NCI-H345 (cell line): ENCODE results near the gene DHRS3.
"Not testable (repeated sequence)": the region's sequence is repeated elsewhere in the genome, so short reads cannot be mapped to it uniquely, and the experiment has no call there.

ENCODE experiments used
- DNase-seq: peaks from one replicate; lab custom pipeline; 2025; lab: John Stamatoyannopoulos, UW

The DHRS3 gene

DNA sequence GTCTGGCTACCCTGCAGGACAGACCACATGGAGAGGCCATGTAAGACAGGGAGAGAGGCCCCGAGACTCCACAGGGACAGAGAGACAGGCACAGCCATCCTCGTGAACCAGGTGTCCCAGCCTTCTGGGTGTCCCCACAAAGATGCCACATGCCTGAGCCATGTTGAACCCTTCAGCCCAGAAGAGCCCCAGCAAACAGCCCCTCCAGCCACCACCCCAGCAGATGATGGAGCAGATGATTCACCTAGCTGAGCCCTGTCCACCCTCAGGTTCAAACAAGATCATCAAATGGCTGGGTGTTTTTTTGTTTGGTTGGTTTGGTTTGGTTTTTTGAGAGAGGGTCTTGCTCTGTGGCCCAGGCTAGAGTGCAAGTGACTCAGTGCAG is 78.7 kb downstream of the DHRS3 start:
- DNase-seq, result no peak

DNA sequence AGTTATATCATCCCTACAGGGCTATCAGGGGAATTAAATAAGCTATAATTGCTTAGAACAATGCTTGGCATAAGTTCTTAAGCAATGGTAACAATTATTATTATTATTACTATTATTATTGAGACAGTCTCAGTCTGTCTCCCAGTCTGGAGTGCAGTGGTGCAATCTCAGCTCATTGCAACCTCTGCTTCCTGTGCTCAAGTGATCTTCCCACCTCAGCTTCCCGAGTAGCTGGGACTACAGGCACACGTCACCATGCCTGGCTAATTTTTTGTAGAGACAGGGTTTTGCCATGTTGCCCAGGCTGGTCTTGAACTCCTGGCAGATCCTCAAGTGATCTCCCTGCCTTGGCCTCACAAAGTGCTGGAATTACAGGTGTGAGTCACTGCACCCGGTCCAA is 79.5 kb downstream of the DHRS3 start:
- DNase-seq, result not testable (repeated sequence)

- DNase-seq, result no peak
Observed at GRCh38 chr1:12537906-12538461, 80.0 kb downstream of the DHRS3 start.

DNA sequence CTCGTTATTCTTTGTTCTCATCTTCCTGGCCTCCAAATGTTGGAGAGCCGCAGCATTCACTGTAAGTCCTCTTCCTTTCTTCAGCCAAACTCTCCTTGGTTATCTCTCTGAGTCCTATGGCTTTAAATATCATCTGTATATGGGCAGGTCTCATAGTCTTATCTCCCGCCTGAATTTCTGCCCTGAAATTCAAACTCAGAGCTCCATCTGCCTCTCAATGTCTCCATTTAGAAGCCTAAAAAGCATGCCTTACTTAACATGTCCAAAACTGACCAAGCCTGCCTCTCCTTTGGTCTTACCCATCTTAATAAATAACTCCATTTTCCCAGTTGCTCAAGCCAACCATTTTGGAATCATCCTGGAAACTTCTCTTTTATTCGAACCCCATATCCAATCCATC is 80.7 kb downstream of the DHRS3 start:
- no peak for DNase-seq

DNA sequence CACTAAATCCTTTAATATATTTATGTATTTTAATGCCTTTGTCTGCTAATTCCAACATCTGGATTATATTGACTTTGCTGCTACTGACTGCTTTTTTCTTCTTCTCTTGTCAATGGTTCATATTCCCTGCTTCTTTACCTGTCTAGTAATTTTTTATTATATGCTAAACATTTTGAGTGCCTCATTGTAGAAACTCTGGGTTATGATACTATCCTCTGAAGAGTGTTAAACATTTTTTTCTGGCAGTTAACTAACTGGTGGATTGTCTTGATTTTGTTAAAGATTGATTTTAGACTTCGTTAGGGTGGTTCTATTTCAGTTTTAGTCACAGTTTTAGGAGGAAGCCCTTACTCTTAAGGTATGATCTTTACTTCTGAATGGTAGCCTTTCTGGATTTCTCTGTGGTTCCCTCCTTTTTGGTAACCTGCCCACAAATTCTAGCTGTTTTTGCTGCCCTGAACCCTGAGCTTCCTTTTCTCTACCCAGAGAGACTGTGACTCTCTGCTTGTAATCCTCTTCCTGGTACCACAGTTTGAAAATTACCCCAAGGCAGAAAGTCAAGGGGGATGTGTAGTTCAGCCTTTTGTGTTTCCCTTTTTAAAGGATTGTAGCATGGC is 81.9 kb downstream of the DHRS3 start:
- no peak for DNase-seq

GRCh38 chr1:12532405-12533315 is 85.3 kb downstream of the DHRS3 start:
- no peak for DNase-seq

DNA sequence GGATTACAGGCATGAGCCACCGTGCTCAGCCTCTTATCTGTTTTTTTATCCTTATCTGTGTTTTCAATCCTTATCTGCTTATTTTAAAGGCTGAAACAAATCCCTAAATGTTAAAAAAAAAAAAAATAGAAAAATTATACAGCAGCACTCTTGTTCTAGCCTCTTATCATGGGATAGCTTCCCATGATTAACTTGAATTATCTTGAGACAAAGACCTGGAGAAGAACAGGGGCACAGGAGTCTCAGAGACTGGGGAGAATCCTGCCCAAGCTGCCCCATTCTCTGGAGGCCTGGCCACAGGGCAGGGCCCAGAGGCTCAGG is 86.9 kb downstream of the DHRS3 start:
- DNase-seq, result no peak

DNA sequence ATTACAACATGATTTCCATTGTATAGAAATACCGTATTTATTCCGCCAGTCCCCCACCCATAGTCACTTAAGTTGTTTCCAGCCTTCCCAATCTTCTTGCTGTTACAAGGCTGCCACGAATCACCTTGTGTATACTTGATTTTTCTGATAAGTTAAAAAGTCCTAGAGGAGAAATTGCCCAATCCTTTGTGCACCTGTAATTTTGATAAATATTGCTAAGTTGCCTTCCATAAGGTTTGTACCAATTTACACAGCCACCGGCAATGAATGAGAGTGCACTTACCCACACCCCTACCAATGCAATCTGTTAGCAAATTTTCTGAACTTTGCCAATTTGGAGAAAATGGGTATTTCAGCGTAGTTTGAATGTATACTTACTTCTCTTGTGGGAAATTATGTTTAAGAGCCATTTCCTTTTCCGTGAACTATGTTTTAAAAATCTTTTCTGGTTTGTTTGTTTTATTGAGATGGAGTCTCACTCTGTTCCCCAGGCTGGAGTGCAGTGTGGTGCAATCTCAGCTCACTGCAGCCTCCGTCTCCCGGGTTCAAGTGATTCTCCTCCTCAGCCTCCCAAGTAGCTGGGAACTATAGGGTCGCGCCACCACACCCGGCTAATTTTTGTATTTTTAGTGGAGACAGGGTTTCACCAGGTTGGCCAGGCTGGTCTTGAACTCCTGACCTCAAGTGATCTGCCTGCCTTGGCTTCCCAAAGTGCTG is 87.4 kb downstream of the DHRS3 start:
- no peak for DNase-seq

DNA sequence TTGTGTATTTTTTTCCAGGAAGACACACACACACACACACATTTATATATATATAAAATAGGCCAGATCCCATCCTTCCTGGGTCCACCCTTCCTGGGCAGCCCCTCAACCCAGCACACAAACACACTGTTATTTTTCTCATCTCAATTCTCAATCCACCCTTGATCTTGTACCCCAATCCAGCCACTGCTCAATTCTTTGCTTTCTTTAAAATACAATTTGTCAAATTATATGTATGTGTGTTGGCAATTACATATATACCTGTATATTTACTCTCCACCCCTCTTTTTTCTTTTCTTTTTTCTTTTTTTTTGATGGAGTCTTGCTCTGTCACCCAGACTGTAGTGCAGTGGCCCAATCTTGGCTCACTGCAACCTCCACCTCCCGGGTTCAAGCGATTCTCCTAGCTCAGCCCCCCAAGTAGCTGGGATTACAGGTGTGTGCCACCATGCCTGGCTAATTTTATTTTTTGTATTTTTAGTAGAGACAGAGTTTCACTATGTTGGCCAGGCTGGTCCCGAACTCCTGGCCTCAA is 88.3 kb downstream of the DHRS3 start:
- no peak for DNase-seq

DNA sequence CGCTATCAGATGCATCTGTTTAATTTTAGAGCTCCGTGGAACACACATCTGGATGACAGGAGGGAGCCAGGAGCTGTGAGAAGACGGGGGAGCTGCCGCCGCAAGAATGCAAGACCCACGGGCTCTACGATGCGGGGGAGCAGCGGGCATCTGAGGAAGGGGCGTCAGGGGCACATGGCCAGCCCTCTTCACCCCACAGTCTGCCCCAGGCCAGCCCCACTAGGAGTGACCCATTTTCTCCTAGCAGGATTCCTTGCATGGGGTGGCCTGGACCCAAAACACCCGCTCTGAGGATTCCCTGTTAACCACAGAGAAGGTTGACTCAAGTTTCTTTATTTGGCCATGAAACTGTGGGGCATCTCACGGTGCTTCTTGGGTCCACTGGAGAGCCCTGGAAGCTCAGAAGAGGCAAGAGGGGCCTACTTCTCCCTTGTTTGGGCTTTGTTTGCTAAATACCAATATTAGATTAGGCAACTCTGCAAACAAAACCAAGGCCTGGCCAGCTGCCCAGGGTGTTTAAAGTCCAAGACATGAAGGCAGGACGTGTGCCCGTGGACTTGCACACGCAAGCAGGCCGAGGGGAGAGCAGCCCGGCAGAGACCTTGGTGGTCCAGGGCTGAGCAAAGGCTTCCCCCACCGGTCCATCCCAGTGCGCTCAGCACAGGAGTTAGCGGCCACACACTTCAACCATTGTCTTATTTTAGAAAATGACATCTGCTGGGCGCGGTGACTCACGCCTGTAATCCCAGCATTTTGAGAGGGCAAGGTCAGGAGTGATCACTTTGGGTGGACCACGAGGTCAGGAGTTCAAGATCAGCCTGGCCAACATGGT is 89.8 kb downstream of the DHRS3 start:
- no peak for DNase-seq

DNA sequence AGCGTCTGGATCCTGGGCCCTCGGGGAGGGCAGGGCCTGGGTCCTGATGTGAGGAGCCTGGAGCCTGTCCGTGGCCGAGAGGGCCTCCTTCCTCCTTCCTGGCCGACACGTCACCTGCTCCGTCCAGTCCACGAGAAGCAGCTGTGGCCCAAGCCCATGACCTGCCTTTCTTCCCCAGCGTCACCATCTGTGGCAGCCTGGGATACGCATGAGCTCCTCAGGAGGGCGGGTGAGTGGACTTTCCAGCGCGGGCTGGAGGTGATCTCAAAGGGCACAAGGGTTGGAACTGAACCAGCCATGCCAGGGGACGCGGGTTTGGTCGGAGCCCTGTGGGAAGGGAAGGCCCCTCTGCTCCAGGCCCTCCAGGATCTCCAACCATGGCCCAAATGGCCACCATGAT is 90.4 kb downstream of the DHRS3 start:
- no peak for DNase-seq

GRCh38 chr1:12525311-12526181 is 92.5 kb downstream of the DHRS3 start:
- DNase-seq, result no peak

GRCh38 chr1:12524266-12524665 is 93.7 kb downstream of the DHRS3 start:
- DNase-seq, result no peak

- DNase-seq, result not testable (repeated sequence)
Observed at GRCh38 chr1:12522780-12523179, 95.2 kb downstream of the DHRS3 start.

- DNase-seq, result no peak
Observed at GRCh38 chr1:12521096-12521495, 96.9 kb downstream of the DHRS3 start.

GRCh38 chr1:12519693-12520364 is 98.2 kb downstream of the DHRS3 start:
- no peak for DNase-seq

GRCh38 chr1:12518931-12519692 is 98.9 kb downstream of the DHRS3 start:
- DNase-seq, result no peak
